H1 (cell line): ENCODE data around the gene NEB. TPM values are rescaled to one million over a fixed set of nuclear protein-coding genes. Genes with fewer than 3 reads are reported as not detected.
"Not testable (repeated sequence)": the region's sequence is repeated elsewhere in the genome, so short reads cannot be mapped to it uniquely, and the experiment has no call there.

Experiments used
- CTCF ChIA-PET: fragments of 300-600 bp; sonication (Branson Sonifier 250); formaldehyde crosslinking; loops from one replicate; lab custom pipeline; 2021; ENCODE audit not compliant: partially characterized antibody; lab: Charles Lee
- POLR2A ChIA-PET: fragments of 300-600 bp; sonication (Branson Sonifier 250); formaldehyde crosslinking; loops from one replicate; lab custom pipeline; 2021; ENCODE audit warnings: inconsistent platforms; ENCODE audit not compliant: partially characterized antibody; lab: Charles Lee
- DNase-seq, 2 experiments: peaks; one replicate each; pipeline versions ENCODE4 v3.0.0 to v3.0.0-alpha.2; 2010 to 2022; ENCODE audit warnings: low spot score in 2 of 2, low read depth in 1 of 2, mixed read lengths in 1 of 2
- FAIRE-seq: peaks from 2 replicates; lab custom pipeline; 2011; peaks lifted over from hg19 to GRCh38; lab: Jason Lieb, UNC
- H2AFZ ChIP-seq: 2 replicates; pipeline ENCODE4 v1.8.1; 2012; ENCODE audit warnings: low read length, inconsistent platforms
- H2AK5ac ChIP-seq: 2 replicates; pipeline ENCODE4 v1.6.1; 2013; ENCODE audit warnings: low read depth, low read length
- H2BK120ac ChIP-seq: replicated peaks from 2 replicates; pipeline ENCODE3; 2013; ENCODE audit warnings: low read depth, low read length, inconsistent platforms
- H2BK12ac ChIP-seq: 2 replicates; pipeline ENCODE4 v1.6.1; 2013; ENCODE audit warnings: low read depth, low read length
- H2BK15ac ChIP-seq: 2 replicates; pipeline ENCODE4 v1.6.1; 2013; ENCODE audit warnings: low read length
- H2BK20ac ChIP-seq: 2 replicates; pipeline ENCODE4 v1.6.1; 2013; ENCODE audit warnings: low read length
- H2BK5ac ChIP-seq: 2 replicates; pipeline ENCODE4 v1.6.1; 2013; ENCODE audit warnings: low read depth, low read length
- H3K14ac ChIP-seq: 2 replicates; pipeline ENCODE4 v1.6.1; 2013; ENCODE audit warnings: inconsistent platforms; ENCODE audit not compliant: insufficient read length
- H3K18ac ChIP-seq: 2 replicates; pipeline ENCODE4 v1.6.1; 2013; ENCODE audit warnings: low read length; ENCODE audit errors: extremely low read depth
- H3K23ac ChIP-seq: 2 replicates; pipeline ENCODE4 v1.6.1; 2013; ENCODE audit warnings: inconsistent platforms; ENCODE audit not compliant: insufficient read length
- H3K23me2 ChIP-seq: 2 replicates; pipeline ENCODE4 v1.6.1; 2013; ENCODE audit warnings: low read depth, low read length
- H3K27ac ChIP-seq: 2 replicates; pipeline ENCODE4 v1.6.1; 2011; ENCODE audit warnings: low read depth, low read length, inconsistent platforms
- H3K27me3 ChIP-seq, 4 experiments: replicated peaks in 1 of 4; 1 replicate in 1 of 4; 2 replicates in 3 of 4; pipeline versions ENCODE4 v1.6.1 to v1.8.1; 2011 to 2013; ENCODE audit warnings: low read length in 3 of 4, mild to moderate bottlenecking in 3 of 4, inconsistent platforms in 2 of 4, mixed read lengths in 2 of 4, moderate library complexity in 1 of 4; ENCODE audit not compliant: control insufficient read depth in 3 of 4, insufficient read depth in 3 of 4; ENCODE audit errors: extremely low read depth in 1 of 4
- H3K36me3 ChIP-seq, 4 experiments: 2 replicates each; pipeline versions ENCODE4 v1.6.1 to v1.8.1; 2011 to 2013; ENCODE audit warnings: mild to moderate bottlenecking in 4 of 4, low read length in 3 of 4, moderate library complexity in 2 of 4, control low read depth in 1 of 4, inconsistent platforms in 1 of 4; ENCODE audit not compliant: insufficient read depth in 4 of 4, control insufficient read depth in 2 of 4
- H3K4ac ChIP-seq: replicated peaks from 2 replicates; pipeline ENCODE3; 2013; ENCODE audit warnings: low read length, low read depth, mixed read lengths, inconsistent platforms; ENCODE audit not compliant: insufficient read length
- H3K4me1 ChIP-seq, 4 experiments: replicated peaks in 1 of 4; 1 replicate in 1 of 4; 2 replicates in 3 of 4; pipeline versions ENCODE4 v1.6.1 to v1.8.1; 2011 to 2013; ENCODE audit warnings: low read length in 3 of 4, inconsistent platforms in 2 of 4, mixed read lengths in 1 of 4; ENCODE audit not compliant: insufficient read depth in 4 of 4, control insufficient read depth in 3 of 4
- H3K4me2 ChIP-seq, 2 experiments: 2 replicates each; pipeline versions ENCODE4 v1.6.1 to v1.8.1; 2011 to 2013; ENCODE audit warnings: low read depth in 2 of 2, low read length in 2 of 2, control low read depth in 1 of 2, inconsistent platforms in 1 of 2, mild to moderate bottlenecking in 1 of 2; ENCODE audit not compliant: insufficient read depth in 1 of 2
- H3K4me3 ChIP-seq, 4 experiments: fragments of 200-600, 300-600 bp in 1 of 4; sonication (generic), shearing (Covaris generic), sonication (Bioruptor Twin) in 1 of 4; 2 replicates each; pipeline versions ENCODE4 v1.5.1 to v1.8.1; 2011 to 2016; ENCODE audit warnings: low read length in 4 of 4, low read depth in 3 of 4, control low read depth in 2 of 4, inconsistent platforms in 2 of 4, mild to moderate bottlenecking in 2 of 4, mixed read lengths in 1 of 4, moderate library complexity in 1 of 4; ENCODE audit not compliant: insufficient read depth in 2 of 4; ENCODE audit errors: extremely low read depth in 1 of 4
- H3K56ac ChIP-seq: replicated peaks from 2 replicates; pipeline ENCODE3; 2013; ENCODE audit warnings: low read depth, mild to moderate bottlenecking, mixed read lengths, low read length, inconsistent platforms; ENCODE audit not compliant: insufficient read length
- H3K79me1 ChIP-seq: 2 replicates; pipeline ENCODE4 v1.6.1; 2013; ENCODE audit warnings: low read depth, low read length, control low read depth
- H3K79me2 ChIP-seq, 2 experiments: 2 replicates each; pipeline versions ENCODE4 v1.6.1 to v1.8.1; 2012 to 2013; ENCODE audit warnings: low read length in 2 of 2, mild to moderate bottlenecking in 2 of 2, inconsistent platforms in 1 of 2; ENCODE audit not compliant: insufficient read depth in 2 of 2, control insufficient read depth in 1 of 2
- H3K9ac ChIP-seq, 4 experiments: replicated peaks in 1 of 4; 1 replicate in 1 of 4; 2 replicates in 3 of 4; pipeline versions ENCODE4 v1.6.1 to v1.8.1; 2011 to 2013; ENCODE audit warnings: low read depth in 3 of 4, low read length in 3 of 4, control low read depth in 2 of 4, mild to moderate bottlenecking in 2 of 4, moderate library complexity in 2 of 4, inconsistent platforms in 1 of 4; ENCODE audit errors: extremely low read depth in 1 of 4
- H3K9me3 ChIP-seq, 2 experiments: 2 replicates each; pipeline versions ENCODE4 v1.6.1 to v1.8.1; 2012 to 2013; ENCODE audit warnings: mild to moderate bottlenecking in 2 of 2, moderate library complexity in 2 of 2, control low read depth in 1 of 2, inconsistent platforms in 1 of 2, low read depth in 1 of 2, low read length in 1 of 2, mixed read lengths in 1 of 2; ENCODE audit not compliant: insufficient read depth in 2 of 2
- H4K20me1 ChIP-seq, 2 experiments: replicated peaks in 1 of 2; 2 replicates each; pipeline versions ENCODE3 to v1.8.1; 2011 to 2013; ENCODE audit warnings: inconsistent platforms in 2 of 2, low read length in 2 of 2, mild to moderate bottlenecking in 1 of 2; ENCODE audit not compliant: insufficient read depth in 2 of 2, control insufficient read depth in 1 of 2
- H4K5ac ChIP-seq: 2 replicates; pipeline ENCODE4 v1.6.1; 2013; ENCODE audit warnings: low read length, low read depth, mixed read lengths, inconsistent platforms; ENCODE audit not compliant: insufficient read length
- H4K8ac ChIP-seq: 2 replicates; pipeline ENCODE4 v1.8.0; 2013; ENCODE audit warnings: mild to moderate bottlenecking, moderate library complexity, low read length, inconsistent platforms; ENCODE audit not compliant: insufficient read depth; ENCODE audit errors: extremely low read depth
- H4K91ac ChIP-seq: replicated peaks from 2 replicates; pipeline ENCODE3; 2013; ENCODE audit warnings: low read length, mixed read lengths, inconsistent platforms; ENCODE audit not compliant: insufficient read length
- CTCF ChIP-seq, 3 experiments: IDR thresholded peaks; 1 replicate in 2 of 3; 2 replicates in 1 of 3; pipeline versions ENCODE4 v1.5.1 to v1.6.1; 2011; ENCODE audit warnings: low read length in 3 of 3, mild to moderate bottlenecking in 3 of 3, inconsistent platforms in 2 of 3, low read depth in 1 of 3, moderate library complexity in 1 of 3; ENCODE audit not compliant: insufficient read depth in 1 of 3; ENCODE audit errors: control extremely low read depth in 1 of 3
- WGBS, 2 experiments: shearing (Covaris generic) in 1 of 2; methylation state at CpG; one replicate each; pipeline versions ENCODE4 v1.1.6 to v1.1.7; 2013 to 2015; ENCODE audit warnings: low lambda C conversion rate in 2 of 2, mixed read lengths in 2 of 2, inconsistent platforms in 1 of 2, low coverage in 1 of 2, missing lambda C conversion rate in 1 of 2; ENCODE audit not compliant: insufficient replicate concordance in 2 of 2, insufficient coverage in 1 of 2, insufficient read length in 1 of 2; ENCODE audit errors: extremely low coverage in 1 of 2, missing lambda C conversion rate in 1 of 2; 5-methylcytosine and 5-hydroxymethylcytosine counted together
- polyA plus RNA-seq, 7 experiments: library from polyadenylated mRNA; depleted of rRNA in 3 of 7; stranded (reverse) in 5 of 7; unstranded in 2 of 7; fragments of >200 nt in 5 of 7; fragments of 200-250 nt in 2 of 7; gene quantifications; 1 replicate in 5 of 7; 2 replicates in 1 of 7; 4 replicates in 1 of 7; pipeline versions ENCODE4 v1.2.1 to v1.2.3, GENCODE V29; 2011 to 2013; ENCODE audit warnings: missing spikeins in 2 of 7, mixed read lengths in 2 of 7
- total RNA-seq: library from RNA; stranded (reverse); fragmentation: NEBNext Ultra II Directional; extraction: Animal tissue kit (Norgen Biotek cat#: 25700); gene quantifications from 2 replicates; pipeline ENCODE4 v1.2.1, GENCODE V29; 2021

Gene NEB
- total and polyA plus RNA-seq, 2 of the 8 experiments (the other 6 are each of a cell fraction or from before 2014, with no cell fraction given) = 1.4 to 2.5 TPM

- H2BK120ac ChIP-seq, H2AFZ ChIP-seq, H4K5ac ChIP-seq, H3K79me2 ChIP-seq, H3K14ac ChIP-seq, H3K23me2 ChIP-seq, H3K4me3 ChIP-seq, H3K9me3 ChIP-seq, H4K20me1 ChIP-seq, H2BK15ac ChIP-seq, H2BK5ac ChIP-seq, DNase-seq, H3K4ac ChIP-seq, H3K23ac ChIP-seq, H4K91ac ChIP-seq, H3K27ac ChIP-seq, H3K27me3 ChIP-seq, H2BK12ac ChIP-seq, FAIRE-seq, H3K36me3 ChIP-seq, H3K79me1 ChIP-seq, H2BK20ac ChIP-seq, H3K56ac ChIP-seq, H3K18ac ChIP-seq, H4K8ac ChIP-seq, H2AK5ac ChIP-seq, H3K9ac ChIP-seq, H3K4me2 ChIP-seq, POLR2A ChIA-PET, H3K4me1 ChIP-seq: not testable (repeated sequence)
- CTCF ChIA-PET = interaction anchor here (0.9 kb wide), 1 partner anchor 63 kb away, joined by 3 read pairs; no protein-coding TSS in a partner anchor
- peak in 1 of 3 experiments; percentile 2; a peak in 1 of 4 replicates for TF ChIP-seq CTCF (IDR thresholded peaks at IDR 0.05; ENCODE audit: control extremely low read depth in 1 of 3, insufficient read depth in 1 of 3, low read depth in 1 of 3, low read length in 3 of 3)
- WGBS, 2 experiments = 40% methylated on average over 4 of the region's 5 CpGs; no CpG with 5 or more reads in 1 of the 2 experiments
These were observed 142.9 kb downstream of the NEB start for GRCh38 chr2:151591250-151591907.
